Erythroblast (primary cell): ENCODE data around the gene TTLL7.

Source experiments
- GATA1 ChIP-seq: IDR thresholded peaks from 2 replicates; pipeline ENCODE4 v1.6.1; 2011; ENCODE audit warnings: low read depth, mild to moderate bottlenecking, control low read depth, low read length, moderate library complexity
- POLR2A ChIP-seq: IDR thresholded peaks from 2 replicates; pipeline ENCODE4 v1.6.1; 2011; ENCODE audit warnings: mild to moderate bottlenecking, low read length

DNA sequence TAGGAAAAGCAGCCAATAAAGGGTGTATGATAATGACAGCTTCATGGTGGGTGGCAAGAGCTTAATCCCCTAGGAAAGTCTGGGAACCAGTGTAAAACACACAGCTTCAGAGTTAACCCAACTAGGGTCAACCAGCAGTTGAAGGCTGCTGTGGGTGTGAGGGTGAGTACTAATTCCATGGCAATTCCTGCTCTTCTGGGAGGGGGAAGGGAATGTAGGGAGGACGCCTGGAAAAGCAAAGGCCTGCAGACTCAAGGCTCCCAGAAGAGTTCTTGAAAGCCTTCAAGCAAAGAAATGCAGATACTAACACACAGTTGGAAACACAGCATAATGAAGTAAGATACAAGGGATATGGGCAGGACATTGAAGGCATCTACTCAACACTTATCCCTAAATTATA, 28.1 kb downstream of the TTLL7 start:
- TF ChIP-seq POLR2A (no peak), GATA1 (no peak)
